Endothelial cell of umbilical vein (primary cell): ENCODE results near the gene PPP2R2C. TPM values are rescaled to one million over a fixed set of nuclear protein-coding genes. Genes with fewer than 3 reads are reported as not detected.

Source experiments
- BruUV-seq: library from RNA; stranded (reverse); fragments of 400-500 nt; replicated peaks from 2 replicates; lab custom pipeline; 2021; lab: Mats Ljungman, UMichigan
- CTCF ChIA-PET: fragments of 300-600, 350-600 bp; sonication (Branson Sonifier 250); formaldehyde crosslinking; loops from one replicate; lab custom pipeline; 2021; ENCODE audit warnings: antibody characterized with exemption, inconsistent platforms; lab: Charles Lee
- POLR2A ChIA-PET: fragments of 300-600, 350-600 bp; sonication (Branson Sonifier 250); formaldehyde crosslinking; loops from one replicate; lab custom pipeline; 2021; ENCODE audit warnings: antibody characterized with exemption, inconsistent platforms; lab: Charles Lee
- DNase-seq: peaks from one replicate; pipeline ENCODE4 v3.0.0-alpha.2; 2011; ENCODE audit warnings: low read depth, low spot score
- FAIRE-seq: peaks from 2 replicates; lab custom pipeline; 2011; peaks lifted over from hg19 to GRCh38; lab: Jason Lieb, UNC
- H2AFZ ChIP-seq: 2 replicates; pipeline ENCODE4 v1.6.0; 2012; ENCODE audit warnings: low read depth, low read length, control low read depth, inconsistent platforms
- H3K27ac ChIP-seq: 2 replicates; pipeline ENCODE4 v1.5.1; 2011; ENCODE audit warnings: low read depth, mild to moderate bottlenecking, control low read depth, low read length, moderate library complexity; ENCODE audit not compliant: insufficient read depth
- H3K27me3 ChIP-seq, 2 experiments: 2 replicates each; pipeline versions ENCODE4 v1.6.0 to v1.6.1; 2011; ENCODE audit warnings: low read length in 2 of 2, mixed read lengths in 1 of 2; ENCODE audit not compliant: control insufficient read depth in 2 of 2, insufficient read depth in 2 of 2
- H3K36me3 ChIP-seq, 2 experiments: 2 replicates in 1 of 2; 3 replicates in 1 of 2; pipeline ENCODE4 v1.5.1; 2011; ENCODE audit warnings: low read length in 2 of 2, mild to moderate bottlenecking in 1 of 2, moderate library complexity in 1 of 2; ENCODE audit not compliant: control insufficient read depth in 2 of 2, insufficient read depth in 2 of 2; ENCODE audit errors: extremely low read depth in 1 of 2
- H3K4me1 ChIP-seq: 3 replicates; pipeline ENCODE4 v1.5.1; 2011; ENCODE audit warnings: mild to moderate bottlenecking, low read length; ENCODE audit not compliant: control insufficient read depth, insufficient read depth; ENCODE audit errors: extremely low read depth
- H3K4me2 ChIP-seq: 2 replicates; pipeline ENCODE4 v1.6.1; 2011; ENCODE audit warnings: low read length, control low read depth, mixed read lengths; ENCODE audit not compliant: insufficient read depth
- H3K4me3 ChIP-seq, 3 experiments: fragments of 200-600 bp in 1 of 3; sonication (generic), shearing (Covaris generic) in 1 of 3; replicated peaks in 1 of 3; 2 replicates each; pipeline ENCODE4 v1.5.1; 2011 to 2016; ENCODE audit warnings: control low read depth in 3 of 3, low read length in 3 of 3, mild to moderate bottlenecking in 2 of 3, inconsistent platforms in 1 of 3, low read depth in 1 of 3, moderate library complexity in 1 of 3; ENCODE audit not compliant: insufficient read depth in 1 of 3
- H3K79me2 ChIP-seq: 2 replicates; pipeline ENCODE4 v1.6.0; 2012; ENCODE audit warnings: low read length, inconsistent platforms; ENCODE audit not compliant: control insufficient read depth, insufficient read depth
- H3K9ac ChIP-seq: replicated peaks from 2 replicates; pipeline ENCODE3; 2011; ENCODE audit warnings: low read length, control low read depth; ENCODE audit not compliant: insufficient read depth; ENCODE audit errors: extremely low read depth
- H3K9me1 ChIP-seq: replicated peaks from 3 replicates; pipeline ENCODE4 v1.6.0; 2011; ENCODE audit warnings: mild to moderate bottlenecking, low read length; ENCODE audit not compliant: control insufficient read depth, insufficient read depth; ENCODE audit errors: extremely low read depth
- H3K9me3 ChIP-seq: replicated peaks from 2 replicates; pipeline ENCODE4 v1.5.1; 2012; ENCODE audit warnings: low read length, inconsistent platforms; ENCODE audit not compliant: control insufficient read depth, insufficient read depth
- H4K20me1 ChIP-seq: replicated peaks from 2 replicates; pipeline ENCODE3; 2011; ENCODE audit warnings: mild to moderate bottlenecking, low read length; ENCODE audit not compliant: control insufficient read depth, insufficient read depth; ENCODE audit errors: extremely low read depth
- EZH2 ChIP-seq: IDR thresholded peaks from 2 replicates; pipeline ENCODE4 v1.6.1; 2012; ENCODE audit warnings: borderline replicate concordance, low read depth, mild to moderate bottlenecking, moderate library complexity, low read length, inconsistent platforms; ENCODE audit not compliant: severe bottlenecking
- FOS ChIP-seq: IDR thresholded peaks from 2 replicates; pipeline ENCODE4 v1.6.1; 2011; ENCODE audit warnings: mild to moderate bottlenecking, low read length, moderate library complexity, borderline replicate concordance; ENCODE audit not compliant: insufficient read depth
- GATA2 ChIP-seq: IDR thresholded peaks from 2 replicates; pipeline ENCODE4 v1.7.0; 2011; ENCODE audit warnings: low read depth, mild to moderate bottlenecking, moderate library complexity, mixed read lengths, low read length; ENCODE audit not compliant: insufficient read length, insufficient read depth
- JUN ChIP-seq: IDR thresholded peaks from 2 replicates; pipeline ENCODE4 v1.6.1; 2011; ENCODE audit warnings: borderline replicate concordance, low read depth; ENCODE audit not compliant: insufficient read length, insufficient read depth
- POLR2A ChIP-seq: IDR thresholded peaks from 2 replicates; pipeline ENCODE4 v1.6.1; 2012; ENCODE audit warnings: low read depth, mild to moderate bottlenecking, control low read depth, low read length
- POLR2AphosphoS5 ChIP-seq: IDR thresholded peaks from 2 replicates; pipeline ENCODE4 v1.6.1; 2012; ENCODE audit warnings: low read depth, mild to moderate bottlenecking, control low read depth, low read length, moderate library complexity; ENCODE audit not compliant: insufficient read depth
- dilution Hi-C: fragments of 300-500 bp; cut with MboI; formaldehyde crosslinking; loops from one replicate; pipeline ENCODE4 v1.15.0; 2019; ENCODE audit warnings: low sequenced_read_pairs; ENCODE audit not compliant: extremely low pct_ligation_motif_present
- intact Hi-C: fragments of 100-400 bp; cut with micrococcal nuclease; formaldehyde crosslinking; loops from one replicate; pipeline ENCODE4 v1.10.0; 2022
- polyA plus RNA-seq, 4 experiments: library from polyadenylated mRNA; depleted of rRNA in 3 of 4; stranded (reverse) in 3 of 4; unstranded in 1 of 4; fragments of >200 nt; gene quantifications; 2 replicates each; pipeline versions ENCODE4 v1.2.1 to v1.2.3, GENCODE V29; 2011 to 2012; ENCODE audit warnings: missing spikeins in 1 of 4
- total RNA-seq: library from RNA; stranded (reverse); gene quantifications from 2 replicates; pipeline ENCODE4 v1.2.3, GENCODE V29; 2021
- TF ChIP-seq, protein P1 (sequence below), 2 donors: IDR thresholded peaks; 1 replicate in 1 of 2; 2 replicates in 1 of 2; pipeline ENCODE4 v1.5.1; 2011; ENCODE audit warnings: low read length in 2 of 2, mild to moderate bottlenecking in 2 of 2, moderate library complexity in 2 of 2, control low read depth in 1 of 2, inconsistent platforms in 1 of 2, low read depth in 1 of 2; ENCODE audit not compliant: insufficient read depth in 1 of 2; ENCODE audit errors: extremely low read depth in 1 of 2

Gene PPP2R2C
- total and polyA plus RNA-seq, 2 donors (not counting 3 experiments of a cell fraction or from before 2014, with no cell fraction given), result 0.03 to 0.09 TPM

DNA sequence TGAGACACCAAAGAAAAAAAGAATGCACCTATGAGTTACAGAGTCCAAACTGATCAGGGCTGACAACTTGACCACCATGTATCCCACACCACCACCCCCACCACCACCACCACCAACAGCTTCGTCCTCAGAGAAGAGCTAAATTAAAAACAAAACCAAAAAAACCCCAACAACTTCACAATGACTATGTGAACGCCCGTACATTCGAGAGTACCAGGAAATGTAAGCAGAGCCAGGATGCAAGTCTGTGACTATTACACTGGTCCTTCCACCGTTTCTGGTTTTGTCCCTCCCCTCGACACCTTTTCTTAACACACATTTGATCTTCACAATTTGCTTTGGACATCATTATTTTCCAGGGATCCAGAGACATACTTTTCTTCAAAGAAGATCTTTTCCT, 151.8 kb downstream of the PPP2R2C start:
- no peak overlapping the region for H2AFZ ChIP-seq
- no peaks in the 10 kb centered on the region for H3K9me3 ChIP-seq
- DNase-seq (no peak), FAIRE-seq (no peak)
- H3K27me3 ChIP-seq, result no peaks in the 10 kb centered on the region
- ChIA-PET POLR2A (no interaction called here), CTCF (interaction anchor here (0.7 to 16.2 kb wide), 4 partner anchors 11 to 226 kb away, joined by 4 to 808 read pairs (median 11); no protein-coding TSS in a partner anchor)
- H3K9me1 ChIP-seq, result no peaks in the 10 kb centered on the region
- H3K4me2 ChIP-seq, result no peak overlapping the region
- no peaks in the 10 kb centered on the region for H3K79me2 ChIP-seq
- no peaks in the 10 kb centered on the region for H3K36me3 ChIP-seq
- dilution Hi-C loops, result no loop called here
- intact Hi-C loops, result no loop called here
- TF ChIP-seq GATA2 (no peak), POLR2AphosphoS5 (no peak), POLR2A (no peak), JUN (no peak), FOS (no peak), EZH2 (no peak)
- TF ChIP-seq, protein P1, sequence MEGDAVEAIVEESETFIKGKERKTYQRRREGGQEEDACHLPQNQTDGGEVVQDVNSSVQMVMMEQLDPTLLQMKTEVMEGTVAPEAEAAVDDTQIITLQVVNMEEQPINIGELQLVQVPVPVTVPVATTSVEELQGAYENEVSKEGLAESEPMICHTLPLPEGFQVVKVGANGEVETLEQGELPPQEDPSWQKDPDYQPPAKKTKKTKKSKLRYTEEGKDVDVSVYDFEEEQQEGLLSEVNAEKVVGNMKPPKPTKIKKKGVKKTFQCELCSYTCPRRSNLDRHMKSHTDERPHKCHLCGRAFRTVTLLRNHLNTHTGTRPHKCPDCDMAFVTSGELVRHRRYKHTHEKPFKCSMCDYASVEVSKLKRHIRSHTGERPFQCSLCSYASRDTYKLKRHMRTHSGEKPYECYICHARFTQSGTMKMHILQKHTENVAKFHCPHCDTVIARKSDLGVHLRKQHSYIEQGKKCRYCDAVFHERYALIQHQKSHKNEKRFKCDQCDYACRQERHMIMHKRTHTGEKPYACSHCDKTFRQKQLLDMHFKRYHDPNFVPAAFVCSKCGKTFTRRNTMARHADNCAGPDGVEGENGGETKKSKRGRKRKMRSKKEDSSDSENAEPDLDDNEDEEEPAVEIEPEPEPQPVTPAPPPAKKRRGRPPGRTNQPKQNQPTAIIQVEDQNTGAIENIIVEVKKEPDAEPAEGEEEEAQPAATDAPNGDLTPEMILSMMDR (IDR thresholded peaks at IDR 0.05; ENCODE audit: extremely low read depth in 1 of 2, insufficient read depth in 1 of 2, low read depth in 1 of 2, low read length in 2 of 2), result no peak
- H4K20me1 ChIP-seq, result no peaks in the 10 kb centered on the region
- H3K4me3 ChIP-seq, result no peak overlapping the region
- H3K4me1 ChIP-seq, result peaks cover 13% of the 10 kb centered on the region
- no peak overlapping the region for H3K9ac ChIP-seq
- H3K27ac ChIP-seq, result no peak overlapping the region
- no TSS peak for BruUV-seq
